CD4-positive, alpha-beta T cell (primary cell): ENCODE results near the gene SERPINE1. TPM values are rescaled to one million over a fixed set of nuclear protein-coding genes. Genes with fewer than 3 reads are reported as not detected.

Experiments
- ATAC-seq: fragments of 200-7000 bp; cut with Tn5 transposase; one replicate; pipeline ENCODE4 v1.10.0; 2022; ENCODE audit warnings: mild to moderate bottlenecking; ENCODE audit not compliant: poor library complexity
- CTCF ChIA-PET: fragments of 350-600 bp; sonication (Branson Sonifier 250); formaldehyde crosslinking; loops from one replicate; lab custom pipeline; 2021; ENCODE audit warnings: antibody characterized with exemption, inconsistent platforms; lab: Charles Lee
- POLR2A ChIA-PET: fragments of 350-600 bp; sonication (Branson Sonifier 250); formaldehyde crosslinking; loops from one replicate; lab custom pipeline; 2021; ENCODE audit warnings: antibody characterized with exemption, inconsistent platforms; lab: Charles Lee
- DNase-seq, 14 experiments: peaks; one replicate each; pipeline ENCODE4 v3.0.0-alpha.2; 2013 to 2020; ENCODE audit warnings: mixed read lengths in 2 of 14
- H3K27ac ChIP-seq, 2 donors: one replicate each; pipeline versions ENCODE4 v1.5.1 to v1.7.0; 2013; ENCODE audit warnings: low read length in 2 of 2, low read depth in 1 of 2, mild to moderate bottlenecking in 1 of 2
- H3K27me3 ChIP-seq, 2 experiments: 1 replicate in 1 of 2; 2 replicates in 1 of 2; pipeline versions ENCODE4 v1.6.1 to v1.7.0; 2013; ENCODE audit warnings: low read length in 2 of 2, control low read depth in 1 of 2, mild to moderate bottlenecking in 1 of 2, moderate library complexity in 1 of 2; ENCODE audit not compliant: insufficient read depth in 2 of 2, control insufficient read depth in 1 of 2
- H3K36me3 ChIP-seq: one replicate; pipeline ENCODE4 v1.6.1; 2013; ENCODE audit warnings: low read length, control low read depth; ENCODE audit not compliant: insufficient read depth
- H3K4me1 ChIP-seq: one replicate; pipeline ENCODE4 v1.6.1; 2013; ENCODE audit warnings: low read length, control low read depth; ENCODE audit not compliant: insufficient read depth
- H3K4me3 ChIP-seq: one replicate; pipeline ENCODE4 v1.5.1; 2013; ENCODE audit warnings: mild to moderate bottlenecking, low read length, moderate library complexity
- H3K9me3 ChIP-seq, 2 experiments: 1 replicate in 1 of 2; 2 replicates in 1 of 2; pipeline versions ENCODE4 v1.6.1 to v1.7.0; 2013; ENCODE audit warnings: low read length in 2 of 2, mild to moderate bottlenecking in 2 of 2, control low read depth in 1 of 2, moderate library complexity in 1 of 2; ENCODE audit not compliant: control insufficient read depth in 1 of 2, insufficient read depth in 1 of 2
- H3K27ac Mint-ChIP-seq: one replicate; pipeline ENCODE4 v1.8.0; 2020; ENCODE audit warnings: mixed read lengths
- H3K27me3 Mint-ChIP-seq: one replicate; pipeline ENCODE4 v1.8.0; 2021; ENCODE audit warnings: mixed read lengths
- H3K36me3 Mint-ChIP-seq: one replicate; pipeline ENCODE4 v1.8.0; 2021; ENCODE audit warnings: low read depth, mixed read lengths
- H3K4me1 Mint-ChIP-seq: one replicate; pipeline ENCODE4 v1.8.0; 2021; ENCODE audit warnings: low read depth, mixed read lengths
- H3K4me3 Mint-ChIP-seq: one replicate; pipeline ENCODE4 v1.8.0; 2020; ENCODE audit warnings: mild to moderate bottlenecking, mixed read lengths
- H3K9me3 Mint-ChIP-seq: one replicate; pipeline ENCODE4 v1.8.0; 2020; ENCODE audit warnings: mixed read lengths
- CTCF ChIP-seq: fragments of 200-600 bp; IDR thresholded peaks from one replicate; pipeline ENCODE4 v1.8.0; 2022; ENCODE audit warnings: antibody characterized with exemption, mild to moderate bottlenecking
- intact Hi-C, 2 experiments: fragments of 100-400 bp; cut with DNase I in 1 of 2; cut with micrococcal nuclease in 1 of 2; formaldehyde crosslinking; loops; one replicate each; pipeline versions ENCODE4 v1.15.1 to v1.9.0; 2023 to 2025; cut with DNase I, micrococcal nuclease
- total RNA-seq, 174 experiments: library from RNA in 2 of 174; stranded (reverse) in 2 of 174; gene quantifications; one replicate each; pipeline ENCODE4 v1.2.3 and lab custom pipeline; 2021 to 2026

The SERPINE1 gene
- total RNA-seq, 2 experiments from 2014 or later, result 0.11 TPM; not detected in 1

- no peak overlapping the region for H3K27ac ChIP-seq
These were observed 11.4 kb downstream of the SERPINE1 start for GRCh38 chr7:101138213-101138870.

GRCh38 chr7:101140339-101140699, 13.4 kb downstream of the SERPINE1 start:
- POLR2A ChIA-PET, result no interaction called here
- H3K4me3 ChIP-seq, result no peak overlapping the region
- no peak for DNase-seq
- no peaks in the 10 kb centered on the region for H3K36me3 Mint-ChIP-seq
- H3K27me3 Mint-ChIP-seq, result peaks cover 39% of the 10 kb centered on the region
- no peak overlapping the region for H3K27ac Mint-ChIP-seq
- peaks cover 0 to 14% of the 10 kb centered on the region in 2 experiments for H3K9me3 ChIP-seq
- CTCF ChIA-PET, result interaction anchor here (1.6 kb wide), 1 partner anchor 142 kb away, joined by 6 read pairs; no protein-coding TSS in a partner anchor
- H3K9me3 Mint-ChIP-seq, result no peaks in the 10 kb centered on the region
- intact Hi-C loops, result loop anchor here in 1 of 2 experiments (5.0 kb wide), 1 partner anchor 53 kb away; the partner anchor contains the start of gene TRIM56
- no peaks in the 10 kb centered on the region for H3K36me3 ChIP-seq
- no peak overlapping the region for H3K27ac ChIP-seq
- H3K27me3 ChIP-seq, result peaks cover 3 to 7% of the 10 kb centered on the region in 2 experiments
- peaks cover 21% of the 10 kb centered on the region for H3K4me1 ChIP-seq
- peaks cover 6% of the 10 kb centered on the region for H3K4me1 Mint-ChIP-seq
- no peak overlapping the region for H3K4me3 Mint-ChIP-seq
- TF ChIP-seq CTCF, result no peak
- ATAC-seq, result no peak

More at GRCh38 chr7:101138213-101138870, 11.4 kb downstream of the SERPINE1 start:
- Mint-ChIP-seq H3K27ac (no peak overlapping the region), H3K27me3 (peaks cover 40% of the 10 kb centered on the region), H3K36me3 (no peaks in the 10 kb centered on the region), H3K9me3 (no peaks in the 10 kb centered on the region), H3K4me3 (peak overlapping the region; percentile 11), H3K4me1 (peaks cover 6% of the 10 kb centered on the region)
- Histone ChIP-seq H3K36me3 (no peaks in the 10 kb centered on the region), H3K4me3 (no peak overlapping the region), H3K9me3 (peaks cover 0 to 14% of the 10 kb centered on the region in 2 experiments), H3K4me1 (peaks cover 16% of the 10 kb centered on the region), H3K27me3 (peaks cover 4 to 8% of the 10 kb centered on the region in 2 experiments)
- DNase-seq (peak; percentile 25 to 92 (median 76)), ATAC-seq (peak; percentile 93)
- intact Hi-C loops, result no loop called here
- peak; percentile 58 for TF ChIP-seq CTCF
- ChIA-PET POLR2A (no interaction called here), CTCF (interaction anchor here (0.8 to 1.5 kb wide), 2 partner anchors 8 to 15 kb away, joined by 3 read pairs; no protein-coding TSS in a partner anchor)

GRCh38 chr7:101140746-101141382, 14.0 kb downstream of the SERPINE1 start:
- H3K4me3 Mint-ChIP-seq, result no peak overlapping the region
- H3K27me3 Mint-ChIP-seq, result peaks cover 40% of the 10 kb centered on the region
- intact Hi-C loops, result loop anchor here in 1 of 2 experiments (5.0 kb wide), 1 partner anchor 54 kb away; the partner anchor contains the start of gene TRIM56
- no peaks in the 10 kb centered on the region for H3K36me3 ChIP-seq
- H3K27ac ChIP-seq, result no peak overlapping the region
- ChIA-PET CTCF (interaction anchor here (1.6 kb wide), 1 partner anchor 142 kb away, joined by 6 read pairs; no protein-coding TSS in a partner anchor), POLR2A (interaction anchor here (0.7 kb wide), 1 partner anchor 11 kb away, joined by 4 read pairs; no protein-coding TSS in a partner anchor)
- DNase-seq, result no peak
- no peak for ATAC-seq
- H3K4me3 ChIP-seq, result no peak overlapping the region
- H3K9me3 ChIP-seq, result peaks cover 0 to 14% of the 10 kb centered on the region in 2 experiments
- H3K27me3 ChIP-seq, result peaks cover 5 to 7% of the 10 kb centered on the region in 2 experiments
- H3K27ac Mint-ChIP-seq, result no peak overlapping the region
- H3K36me3 Mint-ChIP-seq, result no peaks in the 10 kb centered on the region
- peaks cover 6% of the 10 kb centered on the region for H3K4me1 Mint-ChIP-seq
- no peak for TF ChIP-seq CTCF
- no peaks in the 10 kb centered on the region for H3K9me3 Mint-ChIP-seq
- H3K4me1 ChIP-seq, result peaks cover 21% of the 10 kb centered on the region
